CD4-positive, alpha-beta T cell treated with Interferon gamma for 1 hour (primary cell): ENCODE data around the gene SEL1L2.

Experiments used
- DNase-seq: peaks from one replicate; pipeline ENCODE4 v3.0.0-alpha.2; 2020

Gene SEL1L2

DNA sequence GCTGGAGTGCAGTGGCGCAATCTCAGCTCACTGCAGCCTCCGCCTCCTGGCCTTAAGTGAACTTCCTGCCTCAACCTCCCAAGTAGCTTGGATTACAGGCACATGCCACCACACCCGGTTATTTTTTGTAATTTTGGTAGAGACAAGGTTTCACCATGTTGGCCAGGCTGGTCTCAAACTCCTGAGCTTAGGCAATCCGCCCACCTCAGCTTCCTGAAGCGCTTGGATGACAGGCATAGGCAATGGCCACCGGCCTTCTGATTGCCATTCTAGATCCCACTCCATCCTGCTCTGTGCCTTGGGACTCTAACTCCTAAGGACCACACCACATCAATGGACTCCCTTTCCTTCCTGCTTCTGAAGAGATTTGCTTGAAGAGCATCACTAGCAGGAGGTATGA is 60.6 kb downstream of the SEL1L2 start:
- no peak for DNase-seq

DNA sequence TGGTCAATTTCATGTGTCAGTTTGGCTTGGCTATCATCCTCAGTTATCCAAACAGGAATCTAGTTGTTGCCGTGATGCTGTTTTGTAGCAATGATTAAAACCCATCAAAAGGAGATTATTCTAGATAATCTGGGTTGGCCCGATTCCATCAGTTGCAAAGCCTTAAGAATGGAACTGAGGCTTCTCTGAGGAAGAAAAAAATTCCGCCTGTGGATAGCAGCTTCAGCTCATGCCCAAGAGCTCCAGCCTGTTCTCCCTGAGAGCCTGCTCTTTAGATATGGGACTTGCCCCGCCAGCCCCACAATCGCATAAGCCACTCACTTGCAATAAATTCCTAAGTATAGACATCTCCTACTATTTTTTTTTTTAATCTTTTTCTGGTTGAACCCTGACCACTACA is 61.5 kb downstream of the SEL1L2 start:
- no peak for DNase-seq

DNA sequence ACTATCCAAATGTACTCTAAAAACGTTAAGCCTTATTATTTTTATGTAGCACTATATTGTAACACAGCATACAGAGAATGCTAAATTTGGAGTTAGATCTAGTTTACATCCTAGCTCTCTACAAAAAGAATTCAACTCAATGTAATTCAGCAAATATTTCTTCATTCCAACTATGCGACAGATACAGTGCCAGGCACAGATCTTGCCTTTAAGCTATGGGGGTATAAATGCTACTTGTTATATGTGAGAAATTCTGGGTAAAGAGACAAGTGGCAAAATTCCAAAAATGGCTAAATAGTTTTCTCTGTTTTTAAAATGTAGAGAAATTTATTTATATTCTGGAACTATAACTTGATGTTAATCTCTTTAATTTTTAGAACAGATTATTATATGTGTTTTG is 63.2 kb downstream of the SEL1L2 start:
- DNase-seq: no peak

DNA sequence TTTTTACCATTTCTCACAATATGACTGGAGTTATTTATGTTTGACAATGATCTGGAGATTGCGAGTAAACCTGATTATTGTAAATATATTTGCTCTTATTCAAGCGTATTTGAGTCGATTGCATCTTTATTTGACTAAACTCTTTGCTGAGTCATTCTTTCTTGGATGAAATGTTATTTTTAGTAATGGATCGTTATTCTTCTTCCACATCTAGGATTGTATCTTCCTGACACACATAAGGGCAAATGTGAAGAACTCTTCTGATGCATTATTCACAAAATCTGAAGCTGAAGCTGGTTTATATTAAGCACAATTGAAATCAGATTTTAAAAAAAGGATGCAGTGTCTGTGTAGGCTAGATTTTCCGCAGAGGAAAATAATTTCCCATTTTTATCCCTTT is 68.2 kb downstream of the SEL1L2 start:
- DNase-seq: no peak

DNA sequence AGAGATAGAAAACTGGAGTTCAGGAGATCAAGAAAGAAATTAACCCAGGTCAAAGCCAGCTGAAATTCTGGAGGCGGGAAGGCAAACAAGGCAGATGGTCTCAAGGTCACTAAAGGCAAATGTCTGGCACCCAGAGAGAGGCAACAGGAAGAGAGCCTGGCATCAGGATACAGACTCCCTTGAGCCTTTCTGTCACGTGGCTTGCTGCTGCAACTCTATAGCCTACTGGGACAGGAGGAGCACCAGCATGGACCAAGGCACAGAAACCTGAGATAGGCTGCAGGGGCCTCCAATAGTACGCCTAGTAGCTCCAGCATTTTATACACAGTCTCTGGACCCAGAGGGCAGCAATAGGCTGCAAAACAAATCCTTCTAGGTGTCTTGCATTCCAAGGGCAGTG is 75.1 kb downstream of the SEL1L2 start:
- DNase-seq: no peak

DNA sequence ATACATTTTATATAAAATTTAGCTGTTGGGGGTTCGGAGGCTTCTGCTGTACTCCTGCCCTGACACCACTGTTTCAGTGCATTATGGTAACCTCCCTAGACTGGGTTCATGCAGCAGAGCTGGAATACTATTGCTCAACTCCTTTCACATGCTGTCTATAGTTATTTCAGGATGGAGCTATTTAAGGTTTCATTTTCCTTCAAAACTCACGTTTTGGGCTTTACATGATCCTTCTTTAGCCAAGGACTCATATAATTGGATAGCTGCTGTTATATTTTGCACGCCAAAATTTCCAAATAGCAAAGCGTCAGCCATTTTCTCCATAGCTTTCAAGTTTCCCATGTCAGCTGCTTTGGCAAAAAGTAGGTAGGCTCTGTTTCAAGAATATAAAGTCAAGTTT is 76.8 kb downstream of the SEL1L2 start:
- no peak for DNase-seq

DNA sequence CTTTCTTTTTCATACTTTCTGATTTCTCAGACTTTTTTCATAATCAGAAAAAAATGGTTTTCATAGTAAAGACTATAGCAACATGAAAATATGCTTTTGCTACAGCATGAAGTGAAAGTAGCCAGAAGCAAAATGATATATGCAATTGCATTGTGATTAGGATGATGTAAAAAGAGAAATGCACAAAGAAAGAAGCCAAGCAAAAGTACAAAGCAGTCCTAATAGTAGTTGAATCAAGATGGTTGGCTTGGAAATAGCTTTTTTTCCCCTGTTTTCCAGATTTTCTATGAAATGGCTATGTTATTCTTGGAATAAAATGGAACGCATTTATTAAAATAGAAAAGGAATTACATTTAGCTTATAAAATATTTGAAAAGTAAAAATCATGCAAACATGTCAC is 77.3 kb downstream of the SEL1L2 start:
- no peak for DNase-seq

DNA sequence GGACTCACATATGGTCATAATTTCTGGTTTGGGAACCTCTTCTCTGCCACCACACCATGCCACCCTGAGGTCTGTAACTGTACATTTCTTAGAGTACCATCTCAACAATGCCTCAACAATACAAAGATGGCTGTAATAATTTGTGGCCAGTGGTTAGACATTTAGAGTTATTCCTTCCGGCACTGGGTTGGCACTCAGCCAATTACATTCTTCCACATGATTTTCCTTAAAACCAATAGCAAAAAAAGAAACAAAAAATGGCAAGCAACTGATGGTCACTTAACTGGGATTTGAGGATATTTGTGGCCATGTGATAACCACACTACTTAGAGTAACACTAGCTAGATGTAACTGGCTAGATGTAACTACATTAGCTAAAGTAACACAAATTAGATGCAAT is 79.9 kb downstream of the SEL1L2 start:
- DNase-seq: no peak

DNA sequence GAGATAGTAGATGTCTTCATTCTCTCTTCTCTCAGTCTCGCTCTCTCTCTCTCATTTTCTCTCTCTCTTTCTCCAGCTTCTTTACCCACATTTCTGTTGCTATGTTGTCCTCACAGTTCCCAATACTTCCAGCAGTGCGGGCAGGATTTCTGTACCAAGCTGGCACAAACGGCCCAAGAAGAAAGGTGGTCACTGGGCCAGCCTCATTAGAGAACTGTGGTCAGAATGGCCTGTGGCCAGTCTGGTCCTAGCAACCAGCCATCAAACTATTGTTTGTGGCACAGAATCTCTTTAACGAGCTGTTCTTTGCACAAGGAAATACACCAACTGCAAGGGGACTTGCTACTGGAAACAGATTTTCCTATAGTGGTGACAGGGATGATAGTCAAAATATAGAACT is 81.3 kb downstream of the SEL1L2 start:
- DNase-seq: no peak

DNA sequence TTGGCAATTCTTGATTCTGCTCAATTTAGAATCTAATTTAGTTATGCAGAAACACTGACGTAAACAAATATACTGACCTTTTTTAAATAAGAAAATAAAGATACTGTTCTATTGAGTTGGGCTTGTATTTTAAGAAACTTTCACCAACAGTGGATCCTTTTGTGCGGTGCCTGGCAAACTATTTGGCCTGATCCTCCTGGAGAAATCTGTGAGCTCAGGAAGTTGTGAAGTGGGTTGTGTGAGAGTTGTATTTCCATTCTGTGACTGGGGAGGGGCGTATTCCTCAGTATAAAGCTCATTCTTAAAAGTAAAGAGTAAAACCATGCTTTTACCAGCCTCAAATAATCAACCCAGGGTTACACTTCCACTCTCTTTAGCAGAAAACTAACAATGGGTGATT is 85.6 kb downstream of the SEL1L2 start:
- no peak for DNase-seq

DNA sequence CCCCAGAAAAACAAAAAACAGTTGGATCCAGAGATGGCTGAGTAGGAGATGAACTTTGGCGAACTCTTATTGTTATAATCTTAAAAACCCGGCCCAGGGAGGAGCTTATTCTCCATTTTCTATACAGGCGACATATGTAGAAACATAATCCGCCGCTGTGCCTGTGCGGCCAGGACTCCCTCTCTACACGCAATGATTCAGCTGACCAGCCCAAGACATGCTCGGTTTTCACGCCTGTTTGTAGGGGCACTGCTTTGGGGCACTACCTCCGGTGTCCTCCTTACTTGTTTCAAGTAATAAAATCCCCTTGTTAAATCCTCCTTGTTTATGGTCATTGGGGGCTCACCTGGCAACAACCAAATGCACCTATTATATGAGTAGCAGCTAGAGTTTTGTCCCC is 89.9 kb downstream of the SEL1L2 start:
- DNase-seq: no peak

DNA sequence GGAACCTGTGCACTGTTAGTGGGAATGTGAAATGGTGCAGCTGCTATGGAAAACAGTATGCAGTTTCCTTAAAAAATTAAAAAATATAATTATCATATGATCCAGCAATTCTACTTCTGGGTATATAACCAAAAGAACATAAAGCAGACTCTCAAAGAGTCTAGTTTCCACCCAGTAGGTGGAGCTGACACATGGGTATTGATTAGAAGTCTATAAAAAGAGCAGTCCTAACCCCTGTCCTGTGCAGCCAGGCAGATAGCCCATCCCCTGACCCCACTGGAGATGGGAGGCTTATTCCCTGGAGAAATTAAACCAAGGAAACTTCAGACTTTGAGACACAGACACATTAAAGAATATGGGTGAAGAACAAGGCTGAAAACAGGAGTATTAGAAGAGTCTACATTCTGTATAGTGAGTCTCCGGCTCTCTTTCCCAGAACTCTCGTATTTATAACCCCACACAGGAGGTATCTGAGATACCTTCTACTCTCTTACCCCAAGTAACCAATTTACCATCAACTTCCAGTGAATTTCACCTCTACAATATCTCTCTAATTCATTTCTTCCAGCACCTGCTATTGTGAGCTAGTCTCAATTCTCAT is 92.3 kb downstream of the SEL1L2 start:
- DNase-seq: no peak

DNA sequence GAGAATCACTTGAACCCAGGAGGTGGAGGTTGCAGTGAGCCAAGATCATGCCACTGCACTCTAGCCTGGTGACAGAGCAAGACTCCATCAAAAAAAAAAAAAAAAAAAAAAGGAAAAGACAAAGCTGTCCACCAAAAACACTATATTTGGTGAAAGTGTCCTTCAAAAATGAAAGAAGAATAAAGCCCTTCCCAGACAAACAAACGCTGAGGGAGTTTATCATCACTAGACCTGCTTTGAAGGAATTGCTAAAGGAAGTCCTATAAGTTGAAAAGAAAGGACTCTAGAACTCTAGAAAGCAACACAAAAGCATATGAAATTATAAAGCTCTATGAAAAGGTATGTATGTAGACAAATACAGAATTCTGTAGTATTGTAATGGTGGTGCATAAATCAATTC is 98.8 kb downstream of the SEL1L2 start:
- DNase-seq: no peak

DNA sequence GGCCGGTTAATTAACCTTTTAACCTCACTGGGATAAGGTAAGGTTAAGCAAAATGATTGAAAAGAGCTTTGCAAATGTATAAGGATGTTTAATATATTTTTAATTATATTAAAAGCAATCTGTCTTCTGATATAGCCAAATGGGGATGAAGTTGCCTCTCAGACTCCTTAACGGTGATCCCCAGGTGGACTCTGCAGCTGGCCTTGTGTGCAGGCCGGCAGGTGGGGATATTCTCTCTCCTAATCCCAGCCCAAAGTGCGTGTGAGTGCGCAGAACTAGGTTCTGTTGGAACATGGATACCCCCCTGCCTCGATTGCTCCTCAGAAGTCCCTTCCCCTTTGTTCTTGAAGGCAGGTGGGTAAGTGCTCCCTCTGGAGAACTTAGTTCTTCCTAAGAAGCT is 105.6 kb downstream of the SEL1L2 start:
- no peak for DNase-seq

DNA sequence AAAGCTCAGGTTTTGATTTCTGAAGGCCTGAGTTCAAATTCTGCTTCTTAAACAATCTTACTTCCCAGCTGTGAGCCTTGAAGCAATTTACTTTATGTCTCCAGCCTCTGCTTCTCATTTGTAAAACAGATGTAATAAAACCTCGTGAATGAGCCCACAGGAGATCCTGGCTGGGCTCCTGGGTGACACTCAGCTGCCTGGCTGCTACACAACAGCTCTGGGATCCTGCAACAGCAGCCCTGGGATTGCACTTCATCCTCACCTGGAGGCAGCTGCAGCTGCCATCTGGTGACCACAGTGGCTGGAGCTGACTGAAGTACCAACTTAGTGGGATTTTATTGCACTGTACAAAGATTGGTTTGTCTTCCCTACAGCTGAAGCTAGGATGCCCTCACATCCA is 107.0 kb downstream of the SEL1L2 start:
- DNase-seq: no peak

DNA sequence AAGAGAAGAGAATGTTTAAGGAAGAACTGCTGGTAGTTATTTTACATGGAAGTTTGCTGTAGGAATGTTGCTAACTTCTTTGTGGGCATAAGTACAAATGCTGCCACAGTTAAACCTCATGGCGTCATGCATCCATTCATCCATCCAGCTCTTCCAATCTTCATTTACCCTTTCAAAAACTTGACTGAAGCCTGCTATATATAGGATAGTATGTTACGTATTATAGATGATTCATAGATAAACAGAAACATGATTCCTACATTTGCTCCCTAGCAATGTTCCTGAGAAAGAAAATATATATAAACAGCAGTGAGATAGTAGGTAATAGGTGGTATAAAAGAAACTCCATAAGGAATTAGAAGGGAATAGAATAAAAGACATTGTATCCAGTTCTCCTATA is 111.8 kb downstream of the SEL1L2 start:
- DNase-seq: no peak

DNA sequence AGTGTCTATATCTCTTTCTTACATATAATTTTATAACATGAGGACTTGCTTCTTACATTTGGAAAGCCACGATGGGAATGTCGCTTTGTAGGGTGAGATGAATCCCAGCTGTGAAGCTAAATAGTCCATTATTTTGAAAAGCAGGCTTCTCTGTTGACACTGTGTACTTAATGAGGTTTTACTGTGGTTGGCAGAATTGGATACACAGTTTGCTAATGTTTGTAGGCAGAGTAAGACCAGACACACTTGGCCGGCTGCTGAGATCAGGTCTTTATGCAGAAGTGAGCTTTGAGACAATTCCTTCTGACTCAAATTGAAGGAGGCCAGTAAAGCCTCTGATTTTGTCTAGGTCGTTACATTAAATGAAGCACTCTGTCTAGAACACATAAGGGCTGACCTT is 112.6 kb downstream of the SEL1L2 start:
- no peak for DNase-seq

DNA sequence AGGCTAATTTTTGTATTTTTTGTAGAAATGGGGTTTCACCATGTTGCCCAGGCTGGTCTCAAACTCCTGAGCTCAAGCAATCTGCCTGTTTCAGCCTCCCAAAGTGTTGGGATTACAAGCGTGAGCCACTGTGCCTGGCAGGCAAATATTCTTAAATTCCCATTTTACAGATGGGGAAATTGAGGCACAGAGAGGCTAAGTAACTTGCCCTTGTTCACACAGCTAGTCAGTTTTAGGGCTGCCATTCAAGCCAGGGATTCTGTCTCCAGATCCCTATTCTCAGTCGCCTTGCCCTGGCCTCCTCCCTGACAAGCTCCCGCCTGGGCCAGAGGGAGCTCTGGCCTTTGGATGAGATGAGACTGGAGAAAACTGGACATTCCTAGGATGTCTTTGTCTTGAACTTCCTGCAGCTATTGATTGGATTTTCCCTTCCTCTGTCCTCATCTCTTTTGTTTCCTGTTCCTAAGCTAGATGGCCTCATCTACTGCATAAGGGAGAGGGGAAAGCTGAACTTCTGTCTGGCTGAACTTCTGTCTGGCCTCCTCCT is 115.1 kb downstream of the SEL1L2 start:
- no peak for DNase-seq

DNA sequence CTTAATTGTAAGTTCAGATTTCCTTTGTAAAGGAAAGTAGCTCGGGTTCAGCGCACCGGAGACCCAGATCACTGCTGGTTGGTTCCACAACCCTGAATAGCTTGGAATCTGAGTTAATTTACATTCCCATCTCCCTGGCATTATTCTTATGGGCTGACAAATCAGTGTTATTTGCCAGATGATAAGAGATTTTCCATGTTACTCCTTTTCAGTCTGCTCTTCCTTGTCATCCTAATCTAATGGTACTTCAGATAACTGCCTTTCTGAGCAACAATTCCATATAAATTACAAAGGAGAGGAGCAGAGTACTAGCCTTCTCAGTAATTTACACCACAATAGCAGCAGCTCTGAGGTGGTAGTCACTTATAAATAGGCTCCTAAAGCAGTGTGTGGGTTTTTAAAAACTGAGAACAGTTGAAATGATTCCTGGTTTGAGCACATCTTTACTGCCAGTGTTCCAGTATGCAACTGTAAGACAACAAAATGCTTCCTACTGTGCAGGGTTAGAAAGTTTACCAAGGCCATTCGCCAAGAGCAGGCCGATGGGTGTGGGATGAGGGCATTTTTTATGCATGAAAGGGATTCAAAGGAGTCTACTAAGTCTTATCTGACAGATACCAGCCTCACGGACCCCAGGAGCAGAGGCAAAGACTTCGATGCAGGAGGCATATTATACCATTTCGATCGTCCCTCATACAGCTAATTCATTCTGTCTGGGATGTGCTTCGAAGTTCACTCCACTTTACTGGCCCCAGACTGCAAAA is 115.8 kb downstream of the SEL1L2 start:
- no peak for DNase-seq

DNA sequence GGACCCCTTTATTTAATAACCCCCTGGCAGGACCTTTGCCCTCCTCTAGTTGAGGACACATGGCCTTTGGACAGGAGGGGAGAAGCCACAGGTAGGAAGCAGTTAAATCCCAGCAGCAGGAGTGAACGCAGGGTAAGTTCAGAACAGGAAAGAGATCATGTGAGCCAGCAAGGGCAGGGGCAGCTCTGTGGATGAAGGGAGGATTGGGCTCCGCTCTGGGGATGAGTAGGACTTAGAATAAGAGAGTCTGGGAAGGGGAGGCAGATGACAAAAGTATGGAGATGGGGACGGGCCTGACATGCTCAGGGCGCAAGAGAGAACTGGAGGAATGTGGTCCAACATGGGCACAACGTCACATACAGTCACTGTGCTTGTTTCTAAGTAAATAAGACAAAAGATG is 116.6 kb downstream of the SEL1L2 start:
- DNase-seq: no peak

DNA sequence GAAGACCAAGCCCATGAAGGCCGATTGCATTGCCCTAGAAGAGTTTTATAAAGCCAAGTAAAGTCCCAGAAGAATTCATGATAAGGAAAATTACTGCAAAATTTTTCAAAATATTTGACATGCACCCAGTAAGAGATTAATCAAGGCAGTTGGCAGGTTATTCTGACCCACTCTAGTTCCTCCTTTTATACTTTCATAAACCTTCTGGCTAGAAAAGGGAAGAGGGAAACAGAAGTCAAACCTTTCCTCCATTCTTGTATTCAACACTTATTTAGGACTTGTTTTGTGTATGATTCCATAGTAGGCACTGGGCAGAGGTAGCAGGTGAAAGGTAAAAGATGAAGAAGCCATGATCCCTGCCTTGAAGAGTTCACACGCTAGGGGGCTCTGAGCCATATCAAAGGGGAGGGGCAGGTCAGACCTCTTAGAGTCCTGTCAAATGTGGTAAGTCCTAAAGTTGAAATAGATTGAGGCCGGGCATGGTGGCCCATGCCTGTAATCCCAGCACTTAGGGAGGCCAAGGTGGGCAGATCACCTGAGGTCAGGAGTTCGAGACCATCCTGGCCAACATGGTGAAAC is 120.2 kb downstream of the SEL1L2 start:
- DNase-seq: no peak

DNA sequence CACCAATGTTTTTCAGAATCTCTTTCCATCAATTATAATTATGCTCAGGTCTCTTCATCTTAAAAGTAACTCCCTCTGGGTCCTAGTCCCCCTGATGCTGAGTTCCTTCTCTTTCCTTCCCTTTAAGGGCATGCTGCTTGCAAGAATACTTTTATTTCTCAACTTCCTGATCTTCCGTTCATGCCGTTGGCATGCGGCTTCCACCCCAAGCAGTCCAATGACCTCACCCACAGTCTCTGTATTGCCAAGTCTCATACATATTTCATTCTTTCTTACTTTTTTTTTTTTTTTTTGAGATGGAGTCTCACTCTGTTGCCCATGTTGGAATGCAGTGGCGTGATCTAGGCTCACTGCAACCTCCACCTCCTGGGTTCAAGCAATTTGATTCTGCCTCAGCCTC is 122.1 kb downstream of the SEL1L2 start:
- DNase-seq: peak; percentile 23

DNA sequence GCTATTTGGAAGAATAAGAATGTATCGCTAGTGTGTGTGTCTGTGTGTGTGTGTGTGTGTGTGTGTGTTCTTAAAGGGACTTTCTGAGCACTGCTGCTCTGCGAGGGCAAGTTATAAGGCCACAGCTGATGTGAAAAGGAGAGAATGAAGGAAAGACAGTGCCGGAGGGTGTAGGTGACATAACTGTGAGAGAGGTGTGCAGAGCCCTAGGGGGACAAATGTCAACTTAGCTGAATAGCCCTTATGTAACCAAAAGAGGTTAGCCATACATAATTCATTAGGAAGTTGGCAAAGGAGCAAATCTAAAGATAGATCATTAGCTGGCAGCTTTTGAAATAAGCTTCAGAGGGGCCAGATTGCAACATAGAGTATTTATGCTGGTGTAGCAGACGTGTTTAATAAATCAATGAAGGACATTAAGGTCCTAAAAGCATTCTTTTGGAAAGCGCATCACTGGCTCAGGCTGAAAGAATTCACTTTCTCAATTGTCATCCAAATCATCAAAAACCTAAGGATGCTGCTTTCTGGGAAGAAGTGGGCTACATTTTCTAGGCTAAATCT is 124.5 kb downstream of the SEL1L2 start:
- no peak for DNase-seq

DNA sequence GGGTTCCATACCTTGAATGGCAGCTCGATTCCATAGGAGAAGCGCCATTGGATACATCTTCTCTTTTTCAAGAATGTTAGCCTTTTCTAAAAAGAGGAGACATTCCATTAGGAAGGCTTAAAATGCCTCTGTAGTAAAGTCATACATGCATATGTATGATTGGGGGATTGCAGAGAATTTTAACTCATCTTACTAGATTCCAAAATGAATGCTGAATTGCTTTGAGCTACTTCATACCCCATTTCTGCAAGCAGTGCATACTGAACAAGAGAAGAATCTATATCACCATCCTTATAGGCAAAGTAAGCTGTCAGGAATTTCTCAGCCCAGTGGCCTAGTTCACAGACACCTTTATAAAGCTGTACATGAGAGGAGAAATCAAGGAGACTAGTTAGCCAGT is 125.3 kb downstream of the SEL1L2 start:
- DNase-seq: no peak
